ENCODE measurements around the gene ANGEL1. TPM values are rescaled to one million over a fixed set of nuclear protein-coding genes. Genes with fewer than 3 reads are reported as not detected.

ANGEL1 gene
- total RNA-seq, 1 experiment from 2014 or later: 13.4 TPM

DNA sequence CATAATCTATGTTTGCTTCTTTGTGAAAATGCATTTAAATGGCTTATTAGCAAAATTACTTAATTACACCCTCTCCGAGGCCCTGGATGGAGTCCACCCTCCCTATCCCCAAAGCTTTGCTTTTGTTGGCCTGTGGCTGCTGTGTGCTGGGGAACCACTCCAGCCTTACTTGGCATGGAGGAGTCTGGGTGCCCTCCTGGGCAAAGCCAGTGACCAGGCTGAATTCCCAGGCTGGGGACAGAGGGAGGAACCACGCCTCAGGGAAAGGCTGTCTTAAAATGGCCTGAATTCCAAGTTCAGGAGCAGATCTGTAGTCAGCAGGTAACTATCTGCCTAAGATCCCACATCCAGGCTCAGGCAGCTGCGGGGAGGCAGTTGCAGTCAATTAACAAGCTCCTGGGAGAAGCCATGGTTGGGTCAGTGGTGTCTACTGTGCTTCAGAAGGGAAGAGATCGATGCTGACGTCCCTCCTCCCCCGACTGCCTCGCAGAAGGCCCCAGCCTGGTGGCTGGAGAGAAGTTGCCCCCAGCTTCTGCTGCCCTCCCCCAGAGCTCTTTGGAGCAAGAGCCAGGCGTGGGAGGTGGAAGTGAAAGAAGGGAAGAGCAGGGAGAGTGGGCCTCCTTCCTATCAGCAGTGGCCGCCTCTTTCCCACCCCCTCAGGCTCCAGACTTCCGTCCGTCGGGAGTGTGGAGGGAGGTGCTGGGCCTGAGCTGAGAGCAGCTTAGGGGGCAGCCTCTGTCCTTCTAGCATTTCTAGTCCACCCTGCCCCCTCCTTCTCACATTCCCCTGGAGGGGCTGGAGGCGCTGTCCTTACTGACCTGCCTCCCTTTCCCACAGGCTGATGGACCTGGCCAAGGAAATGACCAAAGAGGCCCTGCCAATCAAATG is 40.1 kb downstream of the ANGEL1 start:
- in situ Hi-C loops (cut with HindIII; ENCODE audit: low pct_unique_long_range_greater_than_20kb, low sequenced_read_pairs): no loop called here
- no peak for DNase-seq (ENCODE audit: low read depth, low spot score)

DNA sequence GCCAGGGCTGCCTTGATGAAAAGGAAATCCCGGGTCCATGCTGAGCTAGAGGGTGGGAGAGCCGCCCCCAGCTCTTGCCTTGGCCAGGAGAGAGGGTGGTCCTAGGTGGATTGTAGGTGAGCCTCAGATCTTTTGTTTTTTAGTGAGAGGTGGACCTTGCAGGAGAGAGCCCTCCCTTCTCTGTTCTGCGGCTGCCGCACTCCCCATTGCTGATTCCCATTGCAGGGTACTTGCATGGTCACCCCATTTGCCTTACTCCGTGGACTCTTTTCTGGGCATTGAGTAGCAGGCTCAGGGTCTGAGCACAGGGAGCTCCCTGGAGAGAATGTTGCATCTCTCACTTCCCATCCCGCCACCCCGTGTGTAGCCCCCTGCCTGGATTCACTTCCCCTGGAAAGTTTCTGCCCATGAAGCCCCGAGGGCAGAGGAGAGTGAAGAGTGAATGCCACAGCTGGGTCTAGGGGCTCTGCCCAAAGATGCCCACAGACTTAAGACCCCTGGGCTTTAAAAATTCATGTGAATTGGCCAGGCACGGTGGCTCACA is 41.2 kb downstream of the ANGEL1 start:
- in situ Hi-C loops (cut with HindIII; ENCODE audit: low pct_unique_long_range_greater_than_20kb, low sequenced_read_pairs): no loop called here
- no peak for DNase-seq (ENCODE audit: low read depth, low spot score)

DNA sequence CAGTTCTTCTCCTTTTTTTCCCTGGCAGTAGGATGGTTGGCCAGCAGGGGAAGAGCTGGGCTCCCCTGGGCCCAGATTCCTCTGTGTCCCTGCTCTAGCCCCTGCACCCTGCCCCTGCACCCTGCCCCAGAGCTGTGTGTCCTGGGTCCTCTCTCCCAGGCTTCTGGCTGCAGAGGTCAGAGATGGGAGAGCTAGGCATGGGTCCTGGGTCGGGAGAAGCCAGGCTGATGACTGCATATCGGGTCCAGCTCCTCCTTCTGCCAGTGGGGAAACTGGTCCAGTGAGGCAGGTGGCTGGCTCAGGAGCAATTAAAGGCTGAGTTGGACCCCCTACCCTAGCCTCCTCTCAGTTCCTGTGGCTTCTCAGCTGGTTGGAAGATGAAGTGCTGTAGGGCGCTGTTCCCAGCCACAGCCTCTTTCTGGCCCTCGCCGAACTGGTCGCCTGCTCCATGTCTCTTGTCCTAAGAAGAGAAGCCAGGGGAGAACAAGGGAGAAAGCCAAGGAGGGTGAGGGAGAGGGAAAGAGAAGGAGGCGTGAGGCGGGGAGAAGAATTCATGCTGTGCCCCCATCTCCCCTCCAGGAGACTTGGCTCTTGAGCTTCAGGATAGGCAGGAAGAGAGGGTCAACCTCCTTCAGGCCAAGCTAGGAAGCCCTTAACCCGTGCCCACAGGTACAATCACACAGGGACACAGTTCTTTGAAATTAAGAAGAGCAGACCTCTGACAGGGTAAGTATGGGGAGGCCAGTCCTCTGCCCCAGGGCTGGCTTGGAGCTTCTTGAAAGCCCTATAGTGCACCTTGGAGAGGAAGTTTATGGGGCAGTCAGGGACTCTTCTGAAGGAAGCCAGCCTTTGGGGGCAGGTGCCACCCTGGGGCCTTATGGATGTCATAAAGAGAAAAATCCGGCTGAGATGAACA is 41.9 kb downstream of the ANGEL1 start:
- DNase-seq (ENCODE audit: low read depth, low spot score): no peak
- in situ Hi-C loops (cut with HindIII; ENCODE audit: low pct_unique_long_range_greater_than_20kb, low sequenced_read_pairs): no loop called here

DNA sequence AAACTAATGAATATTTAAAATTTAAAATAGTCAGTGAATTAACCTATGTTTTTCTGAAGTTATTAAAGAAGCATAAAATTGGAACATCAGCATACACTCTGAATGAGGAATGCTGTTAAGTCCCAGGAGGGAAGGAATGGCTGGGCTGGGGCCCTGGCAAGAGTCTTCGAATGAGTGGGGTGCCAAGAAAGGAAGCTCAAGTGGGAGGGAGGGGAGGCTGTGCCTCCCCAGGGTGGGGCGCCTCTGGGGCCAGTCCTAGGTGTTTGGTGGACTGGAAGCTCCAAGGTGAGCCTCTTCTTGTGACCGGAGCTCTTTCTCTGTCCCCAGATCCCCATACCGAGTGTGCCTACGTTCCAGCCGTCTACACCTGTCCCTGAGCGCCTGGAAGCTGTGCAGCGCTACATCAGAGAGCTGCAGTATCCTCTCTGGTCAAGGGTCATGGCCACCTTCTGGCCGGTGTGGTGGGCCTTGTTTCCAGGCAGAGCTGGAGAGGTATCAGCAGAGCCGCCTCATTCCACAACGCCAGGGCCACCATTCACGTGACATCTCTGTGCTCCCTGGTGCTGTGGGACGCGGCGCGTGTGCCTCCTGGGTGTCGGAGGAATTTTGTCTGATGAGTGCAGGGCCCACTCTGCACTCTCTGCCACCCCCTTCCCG is 42.9 kb downstream of the ANGEL1 start:
- in situ Hi-C loops (cut with HindIII; ENCODE audit: low pct_unique_long_range_greater_than_20kb, low sequenced_read_pairs): no loop called here
- DNase-seq (ENCODE audit: low read depth, low spot score): no peak

DNA sequence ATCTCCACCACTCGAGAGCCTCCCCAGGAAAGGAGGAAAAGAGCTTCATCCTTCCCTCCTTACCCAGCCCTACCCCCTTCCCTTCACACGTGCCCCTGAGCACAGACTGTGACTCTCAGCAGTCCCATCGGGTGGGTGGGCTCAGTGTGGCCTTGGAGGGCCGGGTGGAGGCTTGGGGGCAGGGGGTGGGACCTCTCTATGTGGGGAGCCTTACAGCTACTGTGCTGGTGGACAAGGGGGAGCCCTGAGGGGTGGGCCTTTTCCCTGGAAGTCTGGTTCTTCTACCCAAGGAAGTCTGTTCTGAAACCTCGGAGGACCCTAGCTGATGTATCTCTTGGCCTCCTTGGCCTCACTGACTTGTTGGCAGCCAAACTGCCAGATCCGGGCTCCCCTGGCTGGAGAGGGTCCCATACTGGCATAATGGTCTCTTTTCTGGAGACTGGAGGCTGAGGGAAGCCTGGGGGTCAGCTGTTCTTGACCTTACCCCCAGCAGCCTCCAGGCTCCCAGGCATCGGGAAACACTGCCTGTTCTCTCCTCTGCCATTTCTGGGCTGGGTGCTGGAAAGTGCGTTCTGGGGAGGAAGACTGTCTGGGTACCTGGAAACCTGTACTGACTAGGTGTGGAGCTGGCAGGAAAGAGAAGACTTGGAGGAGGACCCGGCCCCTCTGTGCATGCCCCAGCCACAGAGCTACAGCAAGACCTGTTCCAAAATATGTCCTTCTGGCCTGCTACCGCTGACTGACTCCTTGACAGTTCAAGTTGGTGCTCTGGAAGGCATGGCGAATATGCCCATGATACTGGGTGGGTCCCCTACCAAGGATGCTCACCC is 43.8 kb downstream of the ANGEL1 start:
- in situ Hi-C loops (cut with HindIII; ENCODE audit: low pct_unique_long_range_greater_than_20kb, low sequenced_read_pairs): no loop called here
- DNase-seq (ENCODE audit: low read depth, low spot score): no peak

DNA sequence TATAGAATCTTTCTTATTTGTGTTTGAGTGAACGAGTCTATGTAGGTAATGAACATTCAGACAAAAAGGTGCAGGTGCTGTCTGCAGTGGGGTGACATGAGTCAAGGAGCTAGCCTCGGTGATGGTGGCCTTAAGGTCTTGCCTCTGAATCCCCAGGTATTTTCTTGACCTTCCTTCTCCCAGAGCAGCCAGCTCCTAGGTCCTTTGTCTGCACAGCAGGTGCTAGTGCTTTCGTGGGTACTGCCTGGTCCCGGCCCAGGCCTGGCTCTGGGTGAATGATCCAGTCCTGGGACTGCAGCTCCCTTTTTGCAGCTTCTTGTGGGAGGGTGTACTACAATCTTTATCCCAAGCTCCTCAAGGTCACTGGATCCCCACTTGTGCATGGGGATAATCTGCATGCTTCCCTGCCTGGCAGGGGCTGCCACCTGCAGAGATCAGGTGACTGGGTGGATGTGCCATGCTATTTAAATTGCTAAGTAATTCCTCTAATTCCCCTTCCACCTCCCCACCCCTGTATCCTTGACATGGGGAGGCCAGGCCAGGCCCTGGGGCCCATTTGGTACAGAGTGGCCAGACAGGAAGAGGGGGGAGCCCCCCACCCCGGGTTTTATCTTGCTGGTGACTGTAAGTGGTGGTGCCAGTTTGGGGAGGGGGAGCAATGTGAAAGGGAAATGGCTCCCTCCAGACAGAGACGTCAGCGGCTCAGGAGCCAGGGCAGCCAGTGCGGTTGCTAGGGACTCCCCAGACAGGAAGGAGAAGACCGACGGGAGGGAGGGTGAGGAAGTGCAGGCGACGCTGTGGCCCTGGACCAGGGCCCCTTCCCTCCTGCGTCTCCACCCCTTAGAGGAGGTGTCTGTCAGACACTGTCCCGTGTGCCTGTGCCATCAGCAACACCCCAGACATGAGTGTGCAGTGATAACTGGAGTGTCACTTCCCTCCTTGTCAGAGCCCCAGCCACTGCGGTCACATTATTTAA is 44.7 kb downstream of the ANGEL1 start:
- in situ Hi-C loops (cut with HindIII; ENCODE audit: low pct_unique_long_range_greater_than_20kb, low sequenced_read_pairs): no loop called here

DNA sequence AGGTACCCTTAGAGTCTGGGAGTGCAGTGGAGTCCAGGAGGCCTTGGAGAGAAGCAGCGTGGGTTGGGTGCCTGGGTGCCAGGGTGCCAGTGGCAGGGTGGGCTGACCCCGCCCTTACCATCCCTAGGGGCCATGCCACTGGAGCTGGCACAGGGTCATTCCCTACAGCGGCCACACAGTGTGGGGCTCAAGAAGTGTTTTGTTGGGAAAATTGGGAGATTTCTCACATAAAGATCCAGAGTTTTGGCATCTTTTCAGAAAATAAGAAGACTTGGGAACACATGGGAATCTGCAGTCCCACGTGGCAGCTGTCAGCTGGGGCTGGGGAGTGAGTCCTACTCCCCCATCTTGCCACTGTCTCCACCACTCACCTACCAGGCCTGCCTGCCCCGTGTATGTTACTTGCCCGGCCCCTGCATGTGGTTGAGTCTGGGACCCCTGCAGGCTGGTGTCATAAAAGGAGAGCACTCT is 47.2 kb downstream of the ANGEL1 start:
- no peak for DNase-seq (ENCODE audit: low read depth, low spot score)
- in situ Hi-C loops (cut with HindIII; ENCODE audit: low pct_unique_long_range_greater_than_20kb, low sequenced_read_pairs): no loop called here

More for the DNA sequence above, 44.7 kb downstream of the ANGEL1 start:
- no peak for DNase-seq (ENCODE audit: low read depth, low spot score)

DNA sequence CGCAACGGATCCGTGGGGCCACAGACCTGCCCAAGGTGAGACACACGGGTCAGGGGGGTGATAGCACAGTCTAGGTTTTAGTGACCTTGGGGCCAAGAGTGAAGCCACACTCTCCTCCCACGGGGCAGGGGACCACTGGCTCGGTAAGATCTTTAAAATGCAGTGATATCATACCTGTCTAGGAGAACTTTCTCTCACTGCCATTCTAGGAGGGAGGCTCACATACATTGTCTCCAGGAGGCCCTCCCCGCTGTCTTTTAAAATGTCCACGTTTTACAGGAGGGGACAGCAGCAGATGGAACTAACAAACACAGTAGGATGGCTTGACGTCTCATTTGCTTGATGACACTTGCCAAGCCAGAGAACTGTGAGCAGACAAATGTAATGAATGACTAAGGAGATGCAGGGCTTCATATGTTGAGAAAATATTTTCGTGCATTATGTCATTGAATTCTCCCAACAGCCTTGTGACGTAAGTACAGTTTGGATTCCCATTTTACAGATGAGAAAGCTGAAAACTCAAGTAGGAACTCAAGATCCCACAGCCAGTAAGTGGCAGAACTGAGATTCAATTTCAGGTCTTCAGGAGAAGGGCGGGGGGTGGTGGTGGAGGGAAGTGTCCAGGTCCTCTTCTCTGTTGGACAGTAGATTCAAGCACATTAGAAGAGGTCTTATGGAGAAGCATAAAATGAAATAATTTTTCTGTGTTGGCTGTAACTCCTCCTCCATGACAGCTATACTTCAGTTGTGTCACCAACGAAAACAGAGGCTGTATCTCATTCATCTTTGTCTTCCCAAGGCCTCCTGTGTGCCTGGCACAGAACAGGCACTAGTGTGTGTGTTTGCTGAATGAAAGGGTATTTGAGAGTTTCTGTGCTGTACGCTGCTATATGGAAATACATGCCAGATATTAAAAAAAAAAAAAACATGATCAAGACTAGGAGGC is 49.3 kb downstream of the ANGEL1 start:
- no peak for DNase-seq (ENCODE audit: low read depth, low spot score)
- in situ Hi-C loops (cut with HindIII; ENCODE audit: low pct_unique_long_range_greater_than_20kb, low sequenced_read_pairs): no loop called here

DNA sequence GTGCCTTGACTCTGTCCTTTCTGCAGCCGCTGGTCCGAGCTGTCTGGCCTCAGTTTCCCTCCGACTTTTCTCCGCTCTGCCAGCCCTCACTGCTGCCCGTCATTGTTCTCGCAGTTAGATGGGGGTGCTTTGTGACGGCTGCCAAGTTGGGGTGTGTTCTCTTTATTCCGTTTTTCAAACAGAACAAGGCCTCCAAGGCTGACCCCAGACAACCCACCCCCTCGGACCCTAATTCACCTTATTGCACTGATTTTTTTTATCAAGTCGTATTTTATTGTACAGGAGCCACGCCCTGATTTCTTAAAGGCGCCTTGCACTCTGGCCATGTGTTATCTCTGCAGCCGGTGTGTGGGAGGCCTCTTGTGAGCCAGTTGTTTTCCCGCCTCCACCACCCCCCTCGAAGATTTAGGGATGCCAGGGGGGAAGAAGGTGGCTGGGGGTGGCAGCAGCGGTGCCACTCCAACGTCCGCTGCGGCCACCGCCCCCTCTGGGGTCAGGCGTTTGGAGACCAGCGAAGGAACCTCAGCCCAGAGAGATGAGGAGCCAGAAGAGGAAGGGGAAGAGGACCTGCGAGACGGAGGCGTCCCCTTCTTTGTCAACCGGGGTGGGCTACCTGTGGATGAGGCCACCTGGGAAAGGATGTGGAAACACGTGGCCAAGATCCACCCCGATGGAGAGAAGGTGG is 50.1 kb downstream of the ANGEL1 start:
- in situ Hi-C loops (cut with HindIII; ENCODE audit: low pct_unique_long_range_greater_than_20kb, low sequenced_read_pairs): no loop called here
- no peak for DNase-seq (ENCODE audit: low read depth, low spot score)

DNA sequence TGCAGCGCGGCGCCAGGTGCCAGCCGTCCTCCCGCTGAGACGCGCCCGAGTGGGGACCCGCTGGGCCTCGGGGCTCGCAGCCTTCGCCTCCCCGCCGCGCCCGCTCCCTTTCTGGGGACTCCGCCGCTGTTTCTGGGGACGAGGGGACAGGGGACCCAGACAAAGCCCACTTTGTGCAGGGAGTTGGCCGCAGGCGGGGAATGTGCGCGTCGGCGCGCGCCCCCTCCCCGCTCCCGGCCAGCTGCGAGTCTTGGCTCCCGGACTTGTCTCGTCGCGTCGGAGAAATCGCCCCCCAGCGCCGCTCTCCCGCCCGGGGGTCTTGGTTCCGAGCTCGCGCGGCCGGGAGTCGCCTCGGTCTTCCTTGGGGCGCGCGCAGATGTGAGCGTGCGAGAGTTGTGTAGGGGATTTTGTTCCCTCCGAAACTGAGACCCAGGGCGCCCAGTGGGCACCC is 50.7 kb downstream of the ANGEL1 start:
- in situ Hi-C loops (cut with HindIII; ENCODE audit: low pct_unique_long_range_greater_than_20kb, low sequenced_read_pairs): no loop called here
- DNase-seq (ENCODE audit: low read depth, low spot score): no peak

DNA sequence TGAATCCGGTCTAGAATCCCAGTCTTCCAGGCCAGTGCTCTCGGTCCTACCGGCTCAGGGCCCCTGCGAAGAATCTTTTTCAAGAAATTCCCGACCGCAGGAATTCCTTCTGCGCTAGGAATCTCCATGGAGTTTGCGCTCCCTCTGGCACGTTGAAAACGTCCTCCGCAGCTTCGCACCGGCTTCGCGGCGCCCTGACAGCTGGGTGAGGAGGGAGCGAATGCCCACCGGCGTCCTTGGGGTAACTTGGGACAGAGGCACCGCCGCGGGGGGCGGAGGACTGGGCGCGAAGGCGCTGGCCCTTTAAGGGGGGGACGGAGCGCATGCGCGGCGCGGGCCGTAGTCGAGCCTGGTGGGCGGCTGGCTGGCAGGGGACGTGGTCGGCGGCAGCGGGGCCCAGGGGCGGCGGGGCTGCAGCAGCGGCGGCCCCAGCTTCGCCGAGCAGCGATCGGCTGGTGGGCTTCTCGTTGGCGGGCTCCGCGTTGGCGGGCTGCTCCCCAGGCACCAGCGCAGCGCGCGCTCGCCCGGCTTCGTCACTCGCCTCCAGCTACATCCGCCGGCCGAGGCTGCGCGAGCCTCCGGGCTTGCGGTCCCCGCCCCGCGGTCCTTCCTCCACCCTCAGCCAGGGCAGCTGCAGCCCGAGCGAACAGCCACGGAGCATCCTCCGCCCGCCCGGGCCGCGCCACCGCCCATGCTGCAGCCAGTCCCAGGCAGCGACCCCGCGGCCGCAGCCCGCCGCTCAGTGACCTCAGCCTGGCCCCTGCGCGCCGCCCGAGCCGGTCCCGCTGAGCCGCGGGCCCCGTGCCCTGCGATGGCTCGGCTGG is 51.3 kb downstream of the ANGEL1 start, which contains the start of gene VASH1:
Gene VASH1 (plus strand): TSS at position 333 of the 824 bp plus-strand sequence. CDS start 1,354 bp downstream, outside the sequence.
- peak; percentile 45 for DNase-seq (ENCODE audit: low read depth, low spot score)
- in situ Hi-C loops (cut with HindIII; ENCODE audit: low pct_unique_long_range_greater_than_20kb, low sequenced_read_pairs): no loop called here

DNA sequence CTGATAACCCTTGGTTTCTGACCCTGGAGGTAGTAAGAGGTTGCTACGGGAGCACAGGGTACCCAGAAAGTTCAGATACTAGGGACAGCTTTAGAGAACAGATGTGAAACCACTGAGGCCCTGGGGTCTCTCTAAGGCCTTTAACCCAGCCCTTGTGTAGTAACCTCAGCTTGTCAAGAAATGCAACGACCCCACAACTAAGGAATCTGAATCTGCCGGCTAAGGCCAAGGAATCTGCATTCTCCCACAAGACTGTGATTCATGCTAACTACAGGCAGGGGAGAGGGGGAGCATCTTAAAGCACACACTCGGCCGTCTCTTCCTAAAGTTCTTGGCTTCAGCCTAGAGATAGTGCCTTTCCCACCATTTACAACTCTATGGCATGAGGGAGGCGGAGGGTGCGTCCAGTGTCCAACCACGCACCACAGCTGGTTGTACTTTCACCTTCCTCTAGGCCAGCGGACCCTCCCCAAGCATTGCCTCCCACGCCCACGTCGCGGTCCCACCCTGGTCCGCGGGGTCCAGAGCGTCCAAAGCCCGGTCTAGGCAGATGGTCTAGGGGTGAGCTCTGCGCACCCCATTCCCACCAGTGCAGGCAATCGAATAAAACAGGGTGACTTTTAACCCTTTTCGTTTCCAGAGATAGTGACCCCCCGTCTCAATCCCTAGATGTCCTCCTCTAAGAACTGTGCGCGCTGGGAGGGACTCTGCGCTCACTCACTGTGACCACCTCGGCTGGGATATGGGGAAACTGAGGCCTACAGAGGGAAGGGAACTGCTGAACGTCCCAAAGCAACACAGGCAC is 52.1 kb downstream of the ANGEL1 start:
- in situ Hi-C loops (cut with HindIII; ENCODE audit: low pct_unique_long_range_greater_than_20kb, low sequenced_read_pairs): no loop called here
- no peak for DNase-seq (ENCODE audit: low read depth, low spot score)

DNA sequence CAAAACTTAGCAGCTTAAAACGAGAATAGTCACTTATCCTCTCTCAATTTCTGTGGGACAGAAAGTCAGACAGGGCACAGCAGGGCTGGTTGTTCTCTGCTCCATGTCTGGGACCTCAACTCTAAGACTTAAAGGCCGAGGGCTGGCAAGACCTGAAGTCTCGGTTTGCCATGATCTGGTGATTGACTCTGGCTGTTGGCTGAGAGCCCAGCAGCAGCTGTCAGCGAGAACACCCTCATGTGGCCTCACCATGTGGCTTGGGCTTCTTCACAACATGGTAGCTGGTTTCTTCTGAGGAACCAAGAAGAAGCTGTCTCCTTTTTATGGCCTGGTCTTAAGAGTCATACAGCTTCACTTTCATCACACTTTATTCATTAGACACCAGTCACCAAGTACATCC is 53.1 kb downstream of the ANGEL1 start:
- no peak for DNase-seq (ENCODE audit: low read depth, low spot score)

More for the DNA sequence above, 53.1 kb downstream of the ANGEL1 start:
- in situ Hi-C loops (cut with HindIII; ENCODE audit: low pct_unique_long_range_greater_than_20kb, low sequenced_read_pairs): no loop called here

Measured in SK-MEL-5 (cell line).